OCI-LY7 (cell line): ENCODE measurements around the gene PGAP2. TPM values are rescaled to one million over a fixed set of nuclear protein-coding genes. Genes with fewer than 3 reads are reported as not detected.

Experiments
- BruUV-seq: library from RNA; stranded (reverse); fragments of 400-500 nt; replicated peaks from 2 replicates; lab custom pipeline; 2021; lab: Mats Ljungman, UMichigan
- CTCF ChIA-PET: fragments of 300-600 bp; sonication (Branson Sonifier 250); formaldehyde crosslinking; loops from one replicate; lab custom pipeline; 2022; ENCODE audit warnings: antibody characterized with exemption; ENCODE audit not compliant: unreplicated experiment; lab: Charles Lee
- POLR2A ChIA-PET: fragments of 300-600 bp; sonication (Branson Sonifier 250); formaldehyde crosslinking; loops from one replicate; lab custom pipeline; 2022; ENCODE audit warnings: antibody characterized with exemption; lab: Charles Lee
- DNase-seq: peaks from one replicate; pipeline ENCODE4 v3.0.0-alpha.2; 2015; ENCODE audit warnings: low spot score
- H2AFZ ChIP-seq: fragments of 200-600 bp; sonication (generic), shearing (Covaris generic); 2 replicates; pipeline ENCODE4 v1.6.1; 2014; ENCODE audit warnings: mild to moderate bottlenecking, antibody characterized with exemption, low read length, moderate library complexity
- H3K27ac ChIP-seq: fragments of 200-600 bp; sonication (generic); 2 replicates; pipeline ENCODE4 v1.5.1; 2014; ENCODE audit warnings: mixed run types, low read depth, mild to moderate bottlenecking, moderate library complexity, low read length, inconsistent platforms; ENCODE audit not compliant: poor library complexity, severe bottlenecking
- H3K36me3 ChIP-seq: fragments of 200-600 bp; sonication (generic); 2 replicates; pipeline ENCODE4 v1.6.1; 2014; ENCODE audit warnings: mild to moderate bottlenecking, antibody characterized with exemption, low read length, moderate library complexity, mixed read lengths; ENCODE audit not compliant: insufficient read depth
- H3K4me1 ChIP-seq: fragments of 200-600 bp; sonication (generic); 2 replicates; pipeline ENCODE4 v1.5.1; 2014; ENCODE audit warnings: mild to moderate bottlenecking, low read length; ENCODE audit not compliant: insufficient read depth, poor library complexity, severe bottlenecking
- H3K4me2 ChIP-seq: fragments of 200-600 bp; sonication (generic); 2 replicates; pipeline ENCODE4 v1.6.1; 2014; ENCODE audit warnings: mild to moderate bottlenecking, low read length
- H3K4me3 ChIP-seq: fragments of 200-600 bp; sonication (generic); 2 replicates; pipeline ENCODE4 v1.5.1; 2014; ENCODE audit warnings: mild to moderate bottlenecking, low read depth, low read length; ENCODE audit not compliant: poor library complexity, severe bottlenecking
- H3K79me2 ChIP-seq: fragments of 200-600 bp; sonication (generic); 2 replicates; pipeline ENCODE4 v1.6.1; 2016; ENCODE audit warnings: low read depth, mild to moderate bottlenecking, low read length, moderate library complexity, mixed read lengths; ENCODE audit not compliant: insufficient read depth
- H3K9me2 ChIP-seq: fragments of 200-600 bp; sonication (generic); 2 replicates; pipeline ENCODE4 v1.6.1; 2016; ENCODE audit warnings: mild to moderate bottlenecking, low read length, mixed read lengths; ENCODE audit not compliant: insufficient read depth
- H3K9me3 ChIP-seq: fragments of 200-600 bp; sonication (generic); 2 replicates; pipeline ENCODE4 v1.6.1; 2014; ENCODE audit warnings: mild to moderate bottlenecking, mixed run types, low read length, mixed read lengths
- H4K20me1 ChIP-seq: fragments of 200-600 bp; sonication (generic); 2 replicates; pipeline ENCODE4 v1.6.1; 2014; ENCODE audit warnings: mild to moderate bottlenecking, antibody characterized with exemption, low read length, moderate library complexity, mixed read lengths; ENCODE audit not compliant: insufficient read depth
- EZH2phosphoT487 ChIP-seq: fragments of 200-600 bp; sonication (generic); IDR thresholded peaks from 2 replicates; pipeline ENCODE4 v1.6.1; 2018; ENCODE audit warnings: low read depth, borderline replicate concordance, mild to moderate bottlenecking, mixed run types, antibody characterized with exemption, low read length, moderate library complexity, mixed read lengths
- intact Hi-C: fragments of 100-400 bp; cut with micrococcal nuclease; formaldehyde crosslinking; loops from one replicate; pipeline ENCODE4 v1.10.0; 2022; ENCODE audit not compliant: unreplicated experiment
- total RNA-seq, 2 experiments: library from RNA; depleted of rRNA in 1 of 2; stranded (reverse); fragments of >200 nt in 1 of 2; shearing (Covaris generic) in 1 of 2; gene quantifications; 2 replicates each; pipeline ENCODE4 v1.2.3, GENCODE V29; 2014 to 2022
- TF ChIP-seq, protein P1 (sequence below): fragments of 200-600 bp; sonication (generic); conservative IDR thresholded peaks from 2 replicates; pipeline ENCODE4 v1.5.1; 2014; ENCODE audit warnings: mild to moderate bottlenecking, antibody characterized with exemption, low read length, moderate library complexity, mixed read lengths

The PGAP2 gene
- total RNA-seq, 2 experiments from 2014 or later = 23.9 to 44.0 TPM

DNA sequence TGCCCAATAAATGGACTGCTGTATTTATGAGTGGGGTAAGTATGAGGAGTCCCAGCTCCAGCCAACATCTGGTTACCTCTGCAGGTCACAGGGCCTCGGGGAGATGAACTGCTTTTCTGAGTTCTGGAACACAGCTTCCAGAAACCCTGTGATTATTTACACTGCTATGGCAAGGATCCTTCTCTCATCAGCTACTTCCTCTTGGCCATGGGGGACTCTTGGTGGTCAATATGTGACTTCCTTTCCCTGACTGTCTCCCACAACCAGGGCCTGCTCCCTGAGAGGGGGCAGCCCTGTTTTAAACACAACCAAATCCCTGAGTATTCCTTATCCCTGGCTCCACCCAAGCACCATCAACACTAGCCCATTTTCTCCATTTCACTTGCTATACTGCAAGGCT is 22.4 kb downstream of the PGAP2 start:
- H4K20me1 ChIP-seq = no peaks in the 10 kb centered on the region
- H3K9me2 ChIP-seq = no peaks in the 10 kb centered on the region
- no peak overlapping the region for H2AFZ ChIP-seq
- no peaks in the 10 kb centered on the region for H3K9me3 ChIP-seq
- TF ChIP-seq, protein P1, sequence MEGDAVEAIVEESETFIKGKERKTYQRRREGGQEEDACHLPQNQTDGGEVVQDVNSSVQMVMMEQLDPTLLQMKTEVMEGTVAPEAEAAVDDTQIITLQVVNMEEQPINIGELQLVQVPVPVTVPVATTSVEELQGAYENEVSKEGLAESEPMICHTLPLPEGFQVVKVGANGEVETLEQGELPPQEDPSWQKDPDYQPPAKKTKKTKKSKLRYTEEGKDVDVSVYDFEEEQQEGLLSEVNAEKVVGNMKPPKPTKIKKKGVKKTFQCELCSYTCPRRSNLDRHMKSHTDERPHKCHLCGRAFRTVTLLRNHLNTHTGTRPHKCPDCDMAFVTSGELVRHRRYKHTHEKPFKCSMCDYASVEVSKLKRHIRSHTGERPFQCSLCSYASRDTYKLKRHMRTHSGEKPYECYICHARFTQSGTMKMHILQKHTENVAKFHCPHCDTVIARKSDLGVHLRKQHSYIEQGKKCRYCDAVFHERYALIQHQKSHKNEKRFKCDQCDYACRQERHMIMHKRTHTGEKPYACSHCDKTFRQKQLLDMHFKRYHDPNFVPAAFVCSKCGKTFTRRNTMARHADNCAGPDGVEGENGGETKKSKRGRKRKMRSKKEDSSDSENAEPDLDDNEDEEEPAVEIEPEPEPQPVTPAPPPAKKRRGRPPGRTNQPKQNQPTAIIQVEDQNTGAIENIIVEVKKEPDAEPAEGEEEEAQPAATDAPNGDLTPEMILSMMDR = no peak
- TF ChIP-seq EZH2phosphoT487 = no peak
- H3K4me3 ChIP-seq = no peak overlapping the region
- ChIA-PET CTCF (no interaction called here), POLR2A (interaction anchor here (1.2 to 1.4 kb wide), 2 partner anchors 10 to 12 kb away, joined by 3 read pairs; no protein-coding TSS in a partner anchor)
- no TSS peak for BruUV-seq
- H3K4me1 ChIP-seq = peaks cover 23% of the 10 kb centered on the region
- peaks cover 83% of the 10 kb centered on the region for H3K36me3 ChIP-seq
- intact Hi-C loops = no loop called here
- no peak overlapping the region for H3K27ac ChIP-seq
- H3K4me2 ChIP-seq = no peak overlapping the region
- DNase-seq = no peak
- H3K79me2 ChIP-seq = peaks cover 27% of the 10 kb centered on the region; the same call in 1 of the 2 replicates

DNA sequence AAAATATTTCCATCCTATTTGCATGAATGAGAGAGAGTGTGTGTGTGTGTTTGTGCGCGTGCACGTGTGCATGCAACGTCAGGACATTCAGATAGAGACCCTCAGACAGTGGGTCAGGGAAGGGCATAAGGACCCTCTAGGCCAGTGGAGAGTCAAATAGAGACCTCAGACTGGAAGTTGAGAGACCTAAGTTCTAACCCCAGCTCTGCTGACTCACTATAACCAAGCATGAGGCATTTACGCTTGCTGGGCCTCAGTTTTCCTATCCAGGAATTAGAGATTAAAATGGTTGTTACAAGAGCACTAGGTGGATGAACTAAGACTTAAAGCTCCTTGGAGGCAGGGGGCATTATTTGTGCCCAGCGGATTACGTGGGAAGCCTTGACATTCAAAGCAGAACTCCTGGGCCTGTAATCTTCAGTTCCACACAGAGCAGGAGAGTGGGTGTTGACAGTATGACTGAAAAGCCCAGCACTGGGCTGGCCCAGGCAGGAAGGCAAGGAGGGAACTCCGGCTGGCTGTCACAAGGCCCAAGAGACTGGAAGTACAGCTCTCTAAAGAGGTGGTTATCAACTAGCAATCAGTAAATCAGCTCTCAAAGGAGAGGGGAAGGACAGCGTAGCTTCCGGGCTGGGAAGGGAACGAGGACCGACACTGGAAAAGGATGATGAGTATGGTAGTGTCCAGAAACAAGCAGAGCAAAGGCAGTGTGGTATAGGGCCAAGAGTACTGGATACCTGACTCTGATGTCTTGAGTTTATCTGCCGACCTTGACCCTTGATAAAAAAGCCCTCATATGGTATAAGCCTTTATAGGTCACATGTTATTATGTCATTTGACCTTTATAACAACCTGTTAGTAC is 23.2 kb downstream of the PGAP2 start:
- intact Hi-C loops = no loop called here
- POLR2A ChIA-PET = interaction anchor here (0.6 to 1.6 kb wide), 3 partner anchors 11 to 44 kb away, joined by 3 to 6 read pairs (median 3); no protein-coding TSS in a partner anchor
- CTCF ChIA-PET = interaction anchor here (1.1 kb wide), 2 partner anchors 8 to 11 kb away, joined by 3 read pairs; no protein-coding TSS in a partner anchor

More for the DNA sequence above, 23.2 kb downstream of the PGAP2 start:
- H3K27ac ChIP-seq = no peak overlapping the region
- no peaks in the 10 kb centered on the region for H3K9me2 ChIP-seq
- H4K20me1 ChIP-seq = no peaks in the 10 kb centered on the region
- H3K4me2 ChIP-seq = no peak overlapping the region
- H3K9me3 ChIP-seq = no peaks in the 10 kb centered on the region
- no peak for TF ChIP-seq EZH2phosphoT487
- TF ChIP-seq, protein P1 = no peak
- peaks cover 75% of the 10 kb centered on the region for H3K36me3 ChIP-seq
- no peak for DNase-seq
- no TSS peak for BruUV-seq
- H3K79me2 ChIP-seq = peaks cover 33% of the 10 kb centered on the region; the same call in 1 of the 2 replicates
- peaks cover 31% of the 10 kb centered on the region for H3K4me1 ChIP-seq
- no peak overlapping the region for H3K4me3 ChIP-seq
- no peak overlapping the region for H2AFZ ChIP-seq
